CD8-positive, alpha-beta memory T cell (primary cell): Measurements from ENCODE around the gene PCDHA8. TPM values are rescaled to one million over a fixed set of nuclear protein-coding genes. Genes with fewer than 3 reads are reported as not detected.
"Not testable (repeated sequence)": the region's sequence is repeated elsewhere in the genome, so short reads cannot be mapped to it uniquely, and the experiment has no call there.

Experiments
- CTCF ChIA-PET: fragments of 350-600 bp; sonication (Branson Sonifier 250); formaldehyde crosslinking; loops from one replicate; lab custom pipeline; 2021; ENCODE audit warnings: antibody characterized with exemption; lab: Charles Lee
- POLR2A ChIA-PET: fragments of 350-600 bp; sonication (Branson Sonifier 250); formaldehyde crosslinking; loops from one replicate; lab custom pipeline; 2021; ENCODE audit warnings: antibody characterized with exemption; lab: Charles Lee
- DNase-seq, 5 donors: peaks; one replicate each; pipeline versions ENCODE4 v3.0.0 to v3.0.0-alpha.2; 2020 to 2022; ENCODE audit warnings: mixed read lengths in 1 of 5
- H3K27ac ChIP-seq: one replicate; pipeline ENCODE4 v1.7.0; 2013; ENCODE audit warnings: low read depth, mild to moderate bottlenecking, low read length, moderate library complexity
- H3K27me3 ChIP-seq: 2 replicates; pipeline ENCODE4 v1.7.0; 2013; ENCODE audit warnings: low read length, mild to moderate bottlenecking; ENCODE audit not compliant: insufficient read depth, poor library complexity, severe bottlenecking
- H3K36me3 ChIP-seq: 2 replicates; pipeline ENCODE4 v1.7.0; 2013; ENCODE audit warnings: mild to moderate bottlenecking, low read length, moderate library complexity; ENCODE audit not compliant: insufficient read depth
- H3K4me1 ChIP-seq: 2 replicates; pipeline ENCODE4 v1.7.0; 2013; ENCODE audit warnings: mild to moderate bottlenecking, low read length, moderate library complexity; ENCODE audit not compliant: insufficient read depth
- H3K4me3 ChIP-seq: 2 replicates; pipeline ENCODE4 v1.7.0; 2013; ENCODE audit warnings: mild to moderate bottlenecking, low read length
- H3K9me3 ChIP-seq: 2 replicates; pipeline ENCODE4 v1.7.0; 2013; ENCODE audit warnings: mild to moderate bottlenecking, low read length
- H3K27ac Mint-ChIP-seq, 8 donors: one replicate each; pipeline ENCODE4 v1.8.0; 2020 to 2021; ENCODE audit warnings: mixed read lengths in 8 of 8, mild to moderate bottlenecking in 6 of 8, inconsistent platforms in 3 of 8, moderate library complexity in 3 of 8
- H3K27me3 Mint-ChIP-seq, 2 donors: one replicate each; pipeline ENCODE4 v1.8.0; 2020 to 2021; ENCODE audit warnings: mixed read lengths in 2 of 2, mild to moderate bottlenecking in 1 of 2, moderate library complexity in 1 of 2
- H3K36me3 Mint-ChIP-seq, 3 donors: one replicate each; pipeline ENCODE4 v1.8.0; 2020 to 2021; ENCODE audit warnings: mixed read lengths in 3 of 3, inconsistent platforms in 1 of 3, mild to moderate bottlenecking in 1 of 3
- H3K4me1 Mint-ChIP-seq, 3 donors: one replicate each; pipeline ENCODE4 v1.8.0; 2020 to 2021; ENCODE audit warnings: mixed read lengths in 3 of 3, inconsistent platforms in 1 of 3, mild to moderate bottlenecking in 1 of 3
- H3K4me3 Mint-ChIP-seq, 7 donors: one replicate each; pipeline ENCODE4 v1.8.0; 2020 to 2021; ENCODE audit warnings: mixed read lengths in 7 of 7, mild to moderate bottlenecking in 6 of 7, moderate library complexity in 4 of 7, inconsistent platforms in 2 of 7
- H3K9me3 Mint-ChIP-seq, 5 donors: one replicate each; pipeline ENCODE4 v1.8.0; 2020 to 2022; ENCODE audit warnings: mixed read lengths in 5 of 5, mild to moderate bottlenecking in 3 of 5, moderate library complexity in 2 of 5, inconsistent platforms in 1 of 5
- polyA plus RNA-seq: library from polyadenylated mRNA; unstranded; fragments of 300-500 nt; fragmentation: Illumina TruSeq; gene quantifications from one replicate; pipeline ENCODE4 v1.2.3, GENCODE V29; 2021
- total RNA-seq, 2 experiments: library from RNA; stranded (reverse); gene quantifications; one replicate each; pipeline ENCODE4 v1.2.3, GENCODE V29; 2021

PCDHA8 gene
- total and polyA plus RNA-seq, 3 experiments from 2014 or later: not detected

DNA sequence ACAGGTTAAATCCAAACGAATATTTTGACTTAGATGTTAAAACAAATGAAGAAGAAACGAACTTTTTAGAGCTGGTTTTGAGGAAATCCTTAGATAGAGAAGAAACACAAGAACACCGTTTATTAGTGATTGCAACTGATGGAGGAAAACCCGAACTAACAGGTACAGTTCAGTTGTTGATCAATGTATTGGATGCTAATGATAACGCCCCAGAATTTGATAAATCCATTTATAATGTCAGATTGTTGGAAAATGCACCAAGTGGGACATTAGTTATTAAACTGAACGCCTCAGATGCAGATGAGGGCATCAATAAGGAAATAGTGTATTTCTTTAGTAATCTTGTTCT, 18.7 kb upstream of the PCDHA8 start:
- no peak overlapping the region for H3K4me3 ChIP-seq
- H3K9me3 ChIP-seq: no peaks in the 10 kb centered on the region
- no peak overlapping the region for H3K4me3 Mint-ChIP-seq
- CTCF ChIA-PET: no interaction called here
- no peaks in the 10 kb centered on the region for H3K36me3 ChIP-seq
- peaks cover 20 to 37% of the 10 kb centered on the region in 2 donors for H3K27me3 Mint-ChIP-seq
- no peak overlapping the region for H3K27ac ChIP-seq
- peaks cover 0 to 5% (median 0%) of the 10 kb centered on the region in 3 donors for H3K36me3 Mint-ChIP-seq
- no peaks in the 10 kb centered on the region for H3K4me1 ChIP-seq
- H3K27me3 ChIP-seq: no peaks in the 10 kb centered on the region
- no peaks in the 10 kb centered on the region for H3K4me1 Mint-ChIP-seq
- H3K9me3 Mint-ChIP-seq: peaks cover 9 to 34% (median 23%) of the 10 kb centered on the region in 5 donors
- POLR2A ChIA-PET: no interaction called here
- DNase-seq: no peak
- no peak overlapping the region for H3K27ac Mint-ChIP-seq

GRCh38 chr5:140822969-140823368, 18.0 kb upstream of the PCDHA8 start:
- H3K9me3 ChIP-seq, DNase-seq, CTCF ChIA-PET, POLR2A ChIA-PET, H3K36me3 Mint-ChIP-seq, H3K4me1 ChIP-seq, H3K4me3 Mint-ChIP-seq, H3K27ac Mint-ChIP-seq, H3K4me1 Mint-ChIP-seq, H3K36me3 ChIP-seq, H3K4me3 ChIP-seq, H3K27ac ChIP-seq, H3K27me3 ChIP-seq: not testable (repeated sequence)
- Mint-ChIP-seq H3K27me3 (peaks cover 20 to 35% of the 10 kb centered on the region in 2 donors), H3K9me3 (peaks cover 13 to 27% (median 26%) of the 10 kb centered on the region in 5 donors)

- no peaks in the 10 kb centered on the region for H3K36me3 ChIP-seq
- no peak overlapping the region for H3K4me3 ChIP-seq
- DNase-seq: no peak
- H3K27ac ChIP-seq: no peak overlapping the region
- no peak overlapping the region for H3K4me3 Mint-ChIP-seq
- POLR2A ChIA-PET: no interaction called here
- H3K9me3 Mint-ChIP-seq: peaks cover 11 to 28% (median 27%) of the 10 kb centered on the region in 5 donors
- CTCF ChIA-PET: no interaction called here
- peaks cover 0 to 8% (median 0%) of the 10 kb centered on the region in 3 donors for H3K36me3 Mint-ChIP-seq
- H3K4me1 Mint-ChIP-seq: no peaks in the 10 kb centered on the region
- no peak overlapping the region for H3K27ac Mint-ChIP-seq
- peaks cover 19 to 32% of the 10 kb centered on the region in 2 donors for H3K27me3 Mint-ChIP-seq
- H3K27me3 ChIP-seq: no peaks in the 10 kb centered on the region
- no peaks in the 10 kb centered on the region for H3K4me1 ChIP-seq
- H3K9me3 ChIP-seq: no peaks in the 10 kb centered on the region
Observed at GRCh38 chr5:140823475-140823874, 17.5 kb upstream of the PCDHA8 start.

- H3K27ac ChIP-seq: no peak within 1 kb of the TSS
- no peak within 1 kb of the TSS for H3K4me3 ChIP-seq
- ChIA-PET POLR2A (no interaction called here), CTCF (no interaction called here)
- H3K36me3 ChIP-seq: no peaks in the 10 kb centered on the region
- Mint-ChIP-seq H3K4me1 (no peaks in the 10 kb centered on the region), H3K9me3 (peaks cover 14 to 39% (median 27%) of the 10 kb centered on the region in 5 donors), H3K27me3 (peaks cover 21 to 47% of the 10 kb centered on the region in 2 donors), H3K27ac (peak within 1 kb of the TSS in 1 of 8 donors; percentile 42), H3K4me3 (no peak within 1 kb of the TSS), H3K36me3 (peaks cover 0 to 12% (median 0%) of the 10 kb centered on the region in 3 donors)
- no peaks in the 10 kb centered on the region for H3K9me3 ChIP-seq
- H3K4me1 ChIP-seq: no peaks in the 10 kb centered on the region
- DNase-seq: no peak
- no peaks in the 10 kb centered on the region for H3K27me3 ChIP-seq
Observed at GRCh38 chr5:140827704-140828361, 13.2 kb upstream of the PCDHA8 start, which contains the start of gene PCDHA6. Gene PCDHA6 (plus strand): TSS chr5:140827960. CDS start chr5:140828092, 132 bp downstream.

DNA sequence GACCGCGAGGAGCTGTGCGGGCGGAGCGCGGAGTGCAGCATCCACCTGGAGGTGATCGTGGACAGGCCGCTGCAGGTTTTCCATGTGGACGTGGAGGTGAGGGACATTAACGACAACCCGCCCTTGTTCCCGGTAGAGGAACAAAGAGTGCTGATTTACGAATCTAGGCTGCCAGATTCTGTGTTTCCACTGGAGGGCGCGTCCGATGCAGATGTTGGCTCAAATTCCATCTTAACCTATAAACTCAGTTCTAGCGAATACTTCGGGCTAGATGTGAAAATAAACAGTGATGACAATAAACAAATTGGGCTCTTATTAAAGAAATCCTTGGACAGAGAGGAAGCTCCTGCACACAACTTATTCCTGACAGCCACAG, 12.6 kb upstream of the PCDHA8 start:
- no peaks in the 10 kb centered on the region for H3K27me3 ChIP-seq
- CTCF ChIA-PET: no interaction called here

GRCh38 chr5:140829511-140830501, 11.2 kb upstream of the PCDHA8 start:
- H3K9me3 ChIP-seq, DNase-seq, H3K4me1 ChIP-seq, H3K27ac Mint-ChIP-seq, H3K27me3 ChIP-seq, CTCF ChIA-PET, H3K4me1 Mint-ChIP-seq, POLR2A ChIA-PET, H3K4me3 ChIP-seq, H3K4me3 Mint-ChIP-seq, H3K27ac ChIP-seq, H3K36me3 ChIP-seq: not testable (repeated sequence)
- Mint-ChIP-seq H3K27me3 (peaks cover 32 to 59% of the 10 kb centered on the region in 2 donors), H3K9me3 (peaks cover 19 to 45% (median 41%) of the 10 kb centered on the region in 5 donors), H3K36me3 (peaks cover 0 to 12% (median 0%) of the 10 kb centered on the region in 3 donors)

More for the DNA sequence above, 12.6 kb upstream of the PCDHA8 start:
- Histone ChIP-seq H3K4me3 (no peak overlapping the region), H3K27ac (no peak overlapping the region), H3K9me3 (no peaks in the 10 kb centered on the region), H3K4me1 (no peaks in the 10 kb centered on the region), H3K36me3 (no peaks in the 10 kb centered on the region)
- H3K27me3 Mint-ChIP-seq: peaks cover 25 to 51% of the 10 kb centered on the region in 2 donors
- peaks cover 16 to 40% (median 31%) of the 10 kb centered on the region in 5 donors for H3K9me3 Mint-ChIP-seq
- no peaks in the 10 kb centered on the region for H3K4me1 Mint-ChIP-seq
- peaks cover 0 to 12% (median 0%) of the 10 kb centered on the region in 3 donors for H3K36me3 Mint-ChIP-seq
- no peak overlapping the region for H3K27ac Mint-ChIP-seq
- no peak for DNase-seq
- H3K4me3 Mint-ChIP-seq: no peak overlapping the region
- POLR2A ChIA-PET: no interaction called here

DNA sequence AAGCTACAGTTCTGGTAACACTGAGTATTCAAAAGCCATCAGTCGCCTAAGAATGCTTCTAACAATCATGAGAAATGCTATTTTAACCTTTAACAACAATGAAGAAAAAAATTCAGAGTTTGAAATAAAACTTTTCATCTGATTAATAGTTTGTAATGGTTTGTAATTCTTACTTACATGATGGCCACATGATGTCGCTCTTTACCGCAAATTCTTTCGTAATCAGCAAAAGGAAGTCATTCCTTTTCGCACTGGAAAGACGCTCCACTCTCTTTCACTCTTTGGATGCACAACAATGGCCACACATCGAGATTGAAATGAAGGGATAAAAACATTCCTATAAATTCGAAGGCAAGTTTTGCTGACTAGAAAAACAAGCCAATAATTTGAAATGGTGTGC, 7.0 kb upstream of the PCDHA8 start, which contains the start of gene PCDHA7:
Gene PCDHA7 (plus strand): TSS at position 277 of the 400 bp plus-strand sequence. CDS start 115 bp downstream, at position 392.
- Mint-ChIP-seq H3K4me3 (no peak within 1 kb of the TSS), H3K4me1 (no peaks in the 10 kb centered on the region), H3K9me3 (peaks cover 13 to 33% (median 23%) of the 10 kb centered on the region in 5 donors), H3K27ac (no peak within 1 kb of the TSS), H3K36me3 (peaks cover 0 to 4% (median 0%) of the 10 kb centered on the region in 3 donors), H3K27me3 (peaks cover 24 to 32% of the 10 kb centered on the region in 2 donors)
- Histone ChIP-seq H3K4me1 (no peaks in the 10 kb centered on the region), H3K36me3 (no peaks in the 10 kb centered on the region), H3K27ac (no peak within 1 kb of the TSS), H3K9me3 (no peaks in the 10 kb centered on the region), H3K4me3 (no peak within 1 kb of the TSS), H3K27me3 (no peaks in the 10 kb centered on the region)
- no peak for DNase-seq
- ChIA-PET CTCF (no interaction called here), POLR2A (no interaction called here)
